HG03159 (cell line): ENCODE results near the gene DNASE2B.
"Not testable (repeated sequence)": the region's sequence is repeated elsewhere in the genome, so short reads cannot be mapped to it uniquely, and the experiment has no call there.

Source experiments
- ATAC-seq: cut with Tn5 transposase; IDR thresholded peaks from one replicate; pipeline ENCODE4 v1.9.1; 2021; ENCODE audit warnings: mild to moderate bottlenecking, moderate library complexity; ENCODE audit not compliant: unreplicated experiment

The DNASE2B gene

GRCh38 chr1:84442747-84443646 is 44.7 kb downstream of the DNASE2B start:
- not testable (repeated sequence) for ATAC-seq

- not testable (repeated sequence) for ATAC-seq
Observed at GRCh38 chr1:84448704-84449103, 50.4 kb downstream of the DNASE2B start.

GRCh38 chr1:84450910-84451309 is 52.6 kb downstream of the DNASE2B start:
- no peak for ATAC-seq

- no peak for ATAC-seq
Observed at GRCh38 chr1:84452436-84452835, 54.2 kb downstream of the DNASE2B start.

GRCh38 chr1:84462118-84462517 is 63.8 kb downstream of the DNASE2B start:
- no peak for ATAC-seq
